Right lobe of liver (tissue), 4 donors: Measurements from ENCODE around the gene CR2.

Experiments
- POLR2A ChIP-seq: fragments of 450-650 bp; IDR thresholded peaks from one replicate; pipeline ENCODE4 v1.6.1; 2017; ENCODE audit warnings: antibody characterized with exemption, mild to moderate bottlenecking
- TF ChIP-seq, protein P1 (sequence below), 4 donors: fragments of 200-600 bp in 3 of 4; fragments of 450-650 bp in 1 of 4; IDR thresholded peaks; one replicate each; pipeline versions ENCODE4 v1.5.1 to v1.8.0; 2016 to 2022; ENCODE audit warnings: antibody characterized with exemption in 4 of 4, mild to moderate bottlenecking in 2 of 4
- donor health status: DM: no; HTN: no; CAD: no.
- donor health status: DM: no; HTN: no; CAD: no.
- donor health status: DM: no; HTN: yes; CAD: no.

DNA sequence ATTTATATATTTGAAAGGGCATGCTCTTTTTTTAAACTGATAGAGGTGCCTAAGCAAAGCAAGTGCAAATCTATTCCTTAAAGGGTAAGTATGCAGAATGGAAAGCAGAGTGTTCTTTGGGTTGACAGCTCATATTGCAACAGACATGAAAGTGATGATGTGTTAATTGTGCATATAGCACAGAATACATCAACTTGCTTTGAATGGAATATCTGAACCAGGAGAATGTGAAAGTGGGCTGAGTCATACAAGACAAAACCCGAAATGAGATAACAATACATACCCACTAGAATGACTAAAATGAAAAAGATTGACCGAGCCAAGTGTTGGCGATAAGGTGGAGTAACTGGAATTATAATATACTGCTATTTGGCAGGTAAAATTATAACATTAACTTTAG, 46.2 kb downstream of the CR2 start:
- TF ChIP-seq, protein P1, sequence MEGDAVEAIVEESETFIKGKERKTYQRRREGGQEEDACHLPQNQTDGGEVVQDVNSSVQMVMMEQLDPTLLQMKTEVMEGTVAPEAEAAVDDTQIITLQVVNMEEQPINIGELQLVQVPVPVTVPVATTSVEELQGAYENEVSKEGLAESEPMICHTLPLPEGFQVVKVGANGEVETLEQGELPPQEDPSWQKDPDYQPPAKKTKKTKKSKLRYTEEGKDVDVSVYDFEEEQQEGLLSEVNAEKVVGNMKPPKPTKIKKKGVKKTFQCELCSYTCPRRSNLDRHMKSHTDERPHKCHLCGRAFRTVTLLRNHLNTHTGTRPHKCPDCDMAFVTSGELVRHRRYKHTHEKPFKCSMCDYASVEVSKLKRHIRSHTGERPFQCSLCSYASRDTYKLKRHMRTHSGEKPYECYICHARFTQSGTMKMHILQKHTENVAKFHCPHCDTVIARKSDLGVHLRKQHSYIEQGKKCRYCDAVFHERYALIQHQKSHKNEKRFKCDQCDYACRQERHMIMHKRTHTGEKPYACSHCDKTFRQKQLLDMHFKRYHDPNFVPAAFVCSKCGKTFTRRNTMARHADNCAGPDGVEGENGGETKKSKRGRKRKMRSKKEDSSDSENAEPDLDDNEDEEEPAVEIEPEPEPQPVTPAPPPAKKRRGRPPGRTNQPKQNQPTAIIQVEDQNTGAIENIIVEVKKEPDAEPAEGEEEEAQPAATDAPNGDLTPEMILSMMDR (IDR thresholded peaks at IDR 0.05) = no peak
- no peak for TF ChIP-seq POLR2A
